Adrenal gland (tissue), 12 donors: ENCODE data around the gene ROR1. TPM values are rescaled to one million over a fixed set of nuclear protein-coding genes. Genes with fewer than 3 reads are reported as not detected.

Experiments
- DNase-seq, 7 donors: peaks; one replicate each; pipeline ENCODE4 v3.0.0-alpha.2; 2019 to 2020
- H3K27ac ChIP-seq, 5 donors: fragments of 200-600 bp; sonication (generic) in 4 of 5; 1 replicate in 3 of 5; 2 replicates in 2 of 5; pipeline versions ENCODE4 v1.5.1 to v1.8.0; 2016 to 2020; ENCODE audit warnings: mild to moderate bottlenecking in 1 of 5
- H3K27me3 ChIP-seq: fragments of 200-600 bp; 2 replicates; pipeline ENCODE4 v1.8.0; 2021
- H3K36me3 ChIP-seq, 2 donors: fragments of 200-600 bp; replicated peaks in 1 of 2; 1 replicate in 1 of 2; 2 replicates in 1 of 2; pipeline versions ENCODE4 v1.5.1 to v1.8.0; 2018 to 2022
- H3K4me1 ChIP-seq, 2 donors: fragments of 200-600 bp; replicated peaks in 1 of 2; 1 replicate in 1 of 2; 2 replicates in 1 of 2; pipeline versions ENCODE4 v1.5.1 to v1.8.0; 2018 to 2021
- H3K4me3 ChIP-seq, 4 donors: fragments of 200-600 bp; sonication (generic) in 3 of 4; one replicate each; pipeline ENCODE4 v1.5.1; 2016 to 2018
- H3K9me3 ChIP-seq, 3 donors: fragments of 200-600 bp; sonication (generic) in 1 of 3; replicated peaks in 1 of 3; 1 replicate in 2 of 3; 2 replicates in 1 of 3; pipeline versions ENCODE4 v1.5.1 to v1.8.0; 2016 to 2021
- POLR2A ChIP-seq, 2 donors: fragments of 450-650 bp; IDR thresholded peaks; one replicate each; pipeline ENCODE4 v1.6.1; 2017; ENCODE audit warnings: antibody characterized with exemption in 2 of 2, mild to moderate bottlenecking in 2 of 2, moderate library complexity in 1 of 2
- WGBS, 4 donors: extraction: QIAGEN DNeasy Blood & Tissue Kit in 2 of 4; methylation state at CpG; one replicate each; pipeline versions ENCODE4 v1.1.5 to v1.1.7; 2013 to 2017; 5-methylcytosine and 5-hydroxymethylcytosine counted together
- intact Hi-C, 2 donors: fragments of 100-400 bp; cut with DNase I; formaldehyde crosslinking; loops; one replicate each; pipeline versions ENCODE4 v1.14.1 to v1.15.0; 2022 to 2023
- polyA plus RNA-seq, 3 donors: library from polyadenylated mRNA; stranded (reverse); fragments of 200-250 nt in 2 of 3; fragments of 350-450 nt in 1 of 3; fragmentation: Illumina TruSeq in 1 of 3; extraction: RNeasy Lipid Tissue Mini Kit (QIAGEN cat#74804) in 1 of 3; gene quantifications; one replicate each; pipeline ENCODE4 v1.2.3, GENCODE V29; 2013 to 2014
- total RNA-seq, 9 donors: library from RNA; depleted of rRNA in 4 of 9; stranded (reverse); fragments of >200 nt in 4 of 9; fragments of 120-200 nt in 1 of 9; fragmentation: NEBNext Ultra II Directional in 1 of 9; extraction: Animal tissue kit (Norgen Biotek cat#: 25700) in 1 of 9; gene quantifications; one replicate each; pipeline versions ENCODE4 v1.1.0 to v1.2.4, GENCODE V29; 2013 to 2023
- TF ChIP-seq, protein P1 (sequence below), 6 experiments: fragments of 450-650 bp in 4 of 6; fragments of 200-600 bp in 2 of 6; sonication (generic) in 1 of 6; IDR thresholded peaks; 1 replicate in 5 of 6; 2 replicates in 1 of 6; pipeline versions ENCODE4 v1.5.1 to v1.8.0; 2016 to 2021; ENCODE audit warnings: antibody characterized with exemption in 6 of 6, mild to moderate bottlenecking in 2 of 6, moderate library complexity in 1 of 6
- donor health status: healthy with polysubstance abuse.
- donor health status: Bipolar disorder and iron deficiency.
- donor health status: DM: yes; HTN: yes; CAD: no.
- donor health status: DM: no; HTN: no; CAD: no.
- donor health status: DM: no; HTN: no; CAD: no.
- donor health status: DM: yes; HTN: yes; CAD: no.

ROR1 gene
- total and polyA plus RNA-seq, 12 donors: 0.54 to 4.6 (median 2.6) TPM

DNA sequence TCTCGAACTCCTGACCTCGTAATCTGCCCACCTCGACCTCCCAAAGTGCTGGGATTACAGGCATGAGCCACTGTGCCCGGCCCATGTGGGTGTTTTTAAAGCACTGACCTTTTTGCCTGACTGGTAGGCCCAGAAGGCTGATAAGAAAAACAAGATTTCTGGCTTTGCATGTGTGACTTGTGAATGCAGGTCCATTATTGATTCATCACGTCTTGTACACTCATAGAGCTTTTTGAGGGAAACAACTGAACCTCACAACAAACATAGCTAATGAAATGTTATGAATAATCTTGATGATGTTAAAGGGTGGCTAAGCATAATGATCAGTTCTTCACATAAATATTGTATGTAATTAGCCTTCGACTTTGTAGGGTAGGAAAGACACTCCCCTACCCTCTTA, 288.7 kb downstream of the ROR1 start:
- TF ChIP-seq, protein P1, sequence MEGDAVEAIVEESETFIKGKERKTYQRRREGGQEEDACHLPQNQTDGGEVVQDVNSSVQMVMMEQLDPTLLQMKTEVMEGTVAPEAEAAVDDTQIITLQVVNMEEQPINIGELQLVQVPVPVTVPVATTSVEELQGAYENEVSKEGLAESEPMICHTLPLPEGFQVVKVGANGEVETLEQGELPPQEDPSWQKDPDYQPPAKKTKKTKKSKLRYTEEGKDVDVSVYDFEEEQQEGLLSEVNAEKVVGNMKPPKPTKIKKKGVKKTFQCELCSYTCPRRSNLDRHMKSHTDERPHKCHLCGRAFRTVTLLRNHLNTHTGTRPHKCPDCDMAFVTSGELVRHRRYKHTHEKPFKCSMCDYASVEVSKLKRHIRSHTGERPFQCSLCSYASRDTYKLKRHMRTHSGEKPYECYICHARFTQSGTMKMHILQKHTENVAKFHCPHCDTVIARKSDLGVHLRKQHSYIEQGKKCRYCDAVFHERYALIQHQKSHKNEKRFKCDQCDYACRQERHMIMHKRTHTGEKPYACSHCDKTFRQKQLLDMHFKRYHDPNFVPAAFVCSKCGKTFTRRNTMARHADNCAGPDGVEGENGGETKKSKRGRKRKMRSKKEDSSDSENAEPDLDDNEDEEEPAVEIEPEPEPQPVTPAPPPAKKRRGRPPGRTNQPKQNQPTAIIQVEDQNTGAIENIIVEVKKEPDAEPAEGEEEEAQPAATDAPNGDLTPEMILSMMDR (IDR thresholded peaks at IDR 0.05): no peak
- TF ChIP-seq POLR2A (IDR thresholded peaks at IDR 0.05): no peak
- WGBS, 4 donors: 86 to 93% (median 89%) methylated on average over 6 of the region's 6 CpGs
- intact Hi-C loops: no loop called here

DNA sequence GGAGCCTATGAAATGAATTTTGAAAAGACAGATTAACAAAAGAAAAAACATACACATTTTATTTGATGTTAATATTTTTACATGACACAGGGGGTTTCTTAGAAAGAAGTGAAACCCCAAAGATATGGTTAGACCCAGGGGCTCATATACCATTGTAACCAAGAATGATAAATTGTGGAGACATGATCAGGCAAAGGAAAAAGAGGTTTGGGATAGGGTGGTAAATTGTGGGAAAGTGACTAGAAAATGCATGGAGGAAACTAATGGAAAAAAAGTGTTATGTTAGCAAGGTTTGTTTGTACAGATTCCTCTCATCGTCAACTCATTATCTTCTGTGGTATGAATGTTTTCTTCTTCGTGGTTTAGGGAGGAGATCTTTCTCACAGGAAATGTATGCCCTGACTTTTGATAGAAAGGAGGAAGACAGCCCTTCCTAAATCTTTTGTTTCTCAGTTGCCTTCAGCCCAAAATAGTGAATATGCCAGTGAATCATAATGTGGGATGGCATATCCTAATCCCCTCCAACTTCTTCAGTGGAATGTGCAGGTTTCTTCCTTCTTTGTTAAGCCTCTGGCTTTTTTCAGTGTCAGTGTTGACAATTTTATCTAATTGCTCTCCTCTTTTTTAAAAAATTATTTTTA, 289.2 kb downstream of the ROR1 start:
- no peak for DNase-seq
- Histone ChIP-seq H3K4me1 (no peaks in the 10 kb centered on the region), H3K9me3 (no peaks in the 10 kb centered on the region), H3K27me3 (no peaks in the 10 kb centered on the region), H3K36me3 (no peaks in the 10 kb centered on the region), H3K4me3 (no peak overlapping the region), H3K27ac (no peak overlapping the region)
- WGBS, 4 donors: 59 to 76% (median 61%) methylated on average over 2 of the region's 2 CpGs
- TF ChIP-seq, protein P1 (IDR thresholded peaks at IDR 0.05): no peak
- TF ChIP-seq POLR2A (IDR thresholded peaks at IDR 0.05): no peak
- intact Hi-C loops: no loop called here

More for the DNA sequence above, 288.7 kb downstream of the ROR1 start:
- H3K36me3 ChIP-seq: no peaks in the 10 kb centered on the region
- H3K9me3 ChIP-seq: no peaks in the 10 kb centered on the region
- DNase-seq: no peak
- H3K4me3 ChIP-seq: no peak overlapping the region
- H3K4me1 ChIP-seq: no peaks in the 10 kb centered on the region
- H3K27me3 ChIP-seq: no peaks in the 10 kb centered on the region
- H3K27ac ChIP-seq: no peak overlapping the region

DNA sequence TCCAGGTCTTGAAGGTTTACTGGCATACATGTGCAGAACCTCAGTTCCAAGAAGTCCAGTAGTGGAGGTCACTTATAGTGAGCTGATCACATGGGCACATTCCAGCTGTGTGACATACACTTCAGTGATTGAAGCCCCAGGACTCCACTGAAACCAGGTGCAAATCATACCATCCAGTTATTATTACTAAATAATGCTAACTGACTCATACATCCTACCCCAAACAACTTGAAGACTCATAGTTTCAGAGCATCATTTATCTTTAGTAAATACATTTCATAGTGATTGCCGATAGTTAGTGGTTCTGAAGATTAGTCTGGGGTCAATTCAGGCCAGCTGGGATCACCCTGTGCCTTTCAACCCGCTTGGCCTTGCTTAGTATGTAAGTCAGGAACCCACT, 291.8 kb downstream of the ROR1 start:
- H3K4me1 ChIP-seq: no peaks in the 10 kb centered on the region
- no peak overlapping the region for H3K4me3 ChIP-seq
- no peaks in the 10 kb centered on the region for H3K27me3 ChIP-seq
- no peaks in the 10 kb centered on the region for H3K36me3 ChIP-seq
- DNase-seq: no peak
- 94 to 97% (median 96%) methylated on average over 2 of the region's 2 CpGs for WGBS, 4 donors
- TF ChIP-seq, protein P1 (IDR thresholded peaks at IDR 0.05): no peak
- TF ChIP-seq POLR2A (IDR thresholded peaks at IDR 0.05): no peak
- H3K27ac ChIP-seq: no peak overlapping the region
- intact Hi-C loops: no loop called here
- H3K9me3 ChIP-seq: no peaks in the 10 kb centered on the region

DNA sequence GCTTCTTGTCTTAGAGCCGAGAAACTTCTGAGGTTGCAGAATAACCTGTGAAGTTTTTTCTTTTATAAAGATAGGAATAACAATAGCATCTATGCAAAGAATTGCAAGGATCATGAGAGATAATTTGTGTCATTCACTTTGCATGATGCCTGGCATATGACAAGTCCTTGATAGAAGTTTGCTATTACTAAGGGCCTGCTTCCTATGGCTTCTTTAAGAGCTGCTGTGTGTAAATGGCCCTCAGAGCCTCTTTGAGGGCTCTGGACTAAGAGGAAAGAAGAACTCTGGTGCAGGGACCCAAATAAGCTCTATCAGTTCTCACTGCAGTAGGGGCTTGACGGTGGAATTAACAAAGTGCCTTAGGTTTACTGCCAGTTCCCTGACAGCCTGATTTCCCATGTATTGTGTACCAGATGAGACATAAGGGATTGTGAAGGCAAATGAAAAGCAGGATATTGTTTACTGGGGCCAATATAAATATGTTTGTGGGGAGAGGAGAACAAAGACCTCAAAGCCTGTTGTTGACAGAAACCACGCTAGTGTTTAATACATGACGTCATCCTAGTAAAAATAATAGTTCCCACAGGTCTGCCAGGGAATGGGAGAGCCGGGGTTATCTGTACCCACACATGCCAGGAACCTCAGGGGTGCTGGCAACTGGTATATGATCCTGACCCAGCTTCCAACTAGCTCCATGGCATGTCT, 298.4 kb downstream of the ROR1 start:
- H3K9me3 ChIP-seq: no peaks in the 10 kb centered on the region
- 83 to 86% (median 84%) methylated on average over 5 of the region's 5 CpGs for WGBS, 4 donors
- no peak for DNase-seq
- peaks cover 15 to 18% of the 10 kb centered on the region in 2 donors for H3K4me1 ChIP-seq
- no peaks in the 10 kb centered on the region for H3K36me3 ChIP-seq
- intact Hi-C loops: no loop called here
- no peak for TF ChIP-seq POLR2A (IDR thresholded peaks at IDR 0.05)
- TF ChIP-seq, protein P1 (IDR thresholded peaks at IDR 0.05): no peak
- no peak overlapping the region for H3K4me3 ChIP-seq
- H3K27me3 ChIP-seq: no peaks in the 10 kb centered on the region
- no peak overlapping the region for H3K27ac ChIP-seq
